CD8-positive, alpha-beta memory T cell (primary cell): ENCODE data around the gene PCDHB14. TPM values are rescaled to one million over a fixed set of nuclear protein-coding genes. Genes with fewer than 3 reads are reported as not detected.
"Not testable (repeated sequence)": the region's sequence is repeated elsewhere in the genome, so short reads cannot be mapped to it uniquely, and the experiment has no call there.

Experiments
- CTCF ChIA-PET: fragments of 350-600 bp; sonication (Branson Sonifier 250); formaldehyde crosslinking; loops from one replicate; lab custom pipeline; 2021; ENCODE audit warnings: antibody characterized with exemption; lab: Charles Lee
- POLR2A ChIA-PET: fragments of 350-600 bp; sonication (Branson Sonifier 250); formaldehyde crosslinking; loops from one replicate; lab custom pipeline; 2021; ENCODE audit warnings: antibody characterized with exemption; lab: Charles Lee
- DNase-seq, 5 donors: peaks; one replicate each; pipeline versions ENCODE4 v3.0.0 to v3.0.0-alpha.2; 2020 to 2022; ENCODE audit warnings: mixed read lengths in 1 of 5
- H3K27ac ChIP-seq: one replicate; pipeline ENCODE4 v1.7.0; 2013; ENCODE audit warnings: low read depth, mild to moderate bottlenecking, low read length, moderate library complexity
- H3K27me3 ChIP-seq: 2 replicates; pipeline ENCODE4 v1.7.0; 2013; ENCODE audit warnings: low read length, mild to moderate bottlenecking; ENCODE audit not compliant: insufficient read depth, poor library complexity, severe bottlenecking
- H3K36me3 ChIP-seq: 2 replicates; pipeline ENCODE4 v1.7.0; 2013; ENCODE audit warnings: mild to moderate bottlenecking, low read length, moderate library complexity; ENCODE audit not compliant: insufficient read depth
- H3K4me1 ChIP-seq: 2 replicates; pipeline ENCODE4 v1.7.0; 2013; ENCODE audit warnings: mild to moderate bottlenecking, low read length, moderate library complexity; ENCODE audit not compliant: insufficient read depth
- H3K4me3 ChIP-seq: 2 replicates; pipeline ENCODE4 v1.7.0; 2013; ENCODE audit warnings: mild to moderate bottlenecking, low read length
- H3K9me3 ChIP-seq: 2 replicates; pipeline ENCODE4 v1.7.0; 2013; ENCODE audit warnings: mild to moderate bottlenecking, low read length
- H3K27ac Mint-ChIP-seq, 8 donors: one replicate each; pipeline ENCODE4 v1.8.0; 2020 to 2021; ENCODE audit warnings: mixed read lengths in 8 of 8, mild to moderate bottlenecking in 6 of 8, inconsistent platforms in 3 of 8, moderate library complexity in 3 of 8
- H3K27me3 Mint-ChIP-seq, 2 donors: one replicate each; pipeline ENCODE4 v1.8.0; 2020 to 2021; ENCODE audit warnings: mixed read lengths in 2 of 2, mild to moderate bottlenecking in 1 of 2, moderate library complexity in 1 of 2
- H3K36me3 Mint-ChIP-seq, 3 donors: one replicate each; pipeline ENCODE4 v1.8.0; 2020 to 2021; ENCODE audit warnings: mixed read lengths in 3 of 3, inconsistent platforms in 1 of 3, mild to moderate bottlenecking in 1 of 3
- H3K4me1 Mint-ChIP-seq, 3 donors: one replicate each; pipeline ENCODE4 v1.8.0; 2020 to 2021; ENCODE audit warnings: mixed read lengths in 3 of 3, inconsistent platforms in 1 of 3, mild to moderate bottlenecking in 1 of 3
- H3K4me3 Mint-ChIP-seq, 7 donors: one replicate each; pipeline ENCODE4 v1.8.0; 2020 to 2021; ENCODE audit warnings: mixed read lengths in 7 of 7, mild to moderate bottlenecking in 6 of 7, moderate library complexity in 4 of 7, inconsistent platforms in 2 of 7
- H3K9me3 Mint-ChIP-seq, 5 donors: one replicate each; pipeline ENCODE4 v1.8.0; 2020 to 2022; ENCODE audit warnings: mixed read lengths in 5 of 5, mild to moderate bottlenecking in 3 of 5, moderate library complexity in 2 of 5, inconsistent platforms in 1 of 5
- polyA plus RNA-seq: library from polyadenylated mRNA; unstranded; fragments of 300-500 nt; fragmentation: Illumina TruSeq; gene quantifications from one replicate; pipeline ENCODE4 v1.2.3, GENCODE V29; 2021
- total RNA-seq, 2 experiments: library from RNA; stranded (reverse); gene quantifications; one replicate each; pipeline ENCODE4 v1.2.3, GENCODE V29; 2021

PCDHB14 gene
- under 1 TPM in 1 of 2 experiments, not detected in 1; 0.09 TPM for total RNA-seq
- not detected for polyA plus RNA-seq

DNA sequence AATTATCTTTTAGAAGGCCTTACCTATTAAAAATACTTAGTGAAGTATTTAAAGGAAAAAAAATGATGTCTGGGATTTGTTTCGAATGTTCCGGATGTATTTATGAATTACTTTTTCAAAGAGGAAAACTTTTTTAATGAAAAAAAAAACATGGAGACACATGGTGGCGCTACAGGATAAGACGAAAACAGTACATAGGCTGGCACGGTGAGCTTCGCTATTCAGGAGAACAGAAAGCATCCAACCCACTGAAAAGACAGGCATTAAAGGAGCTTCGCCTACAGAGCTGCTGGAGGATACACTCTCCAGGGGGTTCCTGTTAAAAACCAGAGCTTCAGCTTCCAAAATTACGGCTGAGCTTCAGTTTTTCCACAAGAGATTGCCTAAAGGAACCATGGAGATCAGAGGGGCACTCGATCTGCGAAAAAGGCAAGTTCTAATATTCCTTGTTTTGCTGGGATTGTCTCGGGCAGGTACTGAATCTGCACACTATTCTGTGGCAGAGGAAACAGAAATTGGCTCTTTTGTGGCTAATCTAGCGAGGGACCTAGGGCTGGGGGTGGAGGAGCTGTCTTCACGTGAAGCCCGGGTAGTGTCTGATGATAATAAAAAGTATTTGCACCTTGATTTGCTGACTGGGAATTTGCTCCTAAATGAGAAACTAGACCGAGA lies at the start of gene PCDHB14:
Gene PCDHB14 (plus strand): TSS at position 232 of the 672 bp plus-strand sequence. CDS start 163 bp downstream, at position 395.
- Mint-ChIP-seq H3K9me3 (peaks cover 10 to 49% (median 25%) of the 10 kb centered on the region in 5 donors), H3K27me3 (peaks cover 33 to 73% of the 10 kb centered on the region in 2 donors), H3K4me3 (peak within 1 kb of the TSS in 5 of 7 donors; percentile 1 to 64 (median 46)), H3K36me3 (no peaks in the 10 kb centered on the region), H3K27ac (peak within 1 kb of the TSS in 1 of 8 donors; percentile 31), H3K4me1 (peaks cover 5 to 11% (median 8%) of the 10 kb centered on the region in 3 donors)
- Histone ChIP-seq H3K36me3 (no peaks in the 10 kb centered on the region), H3K4me1 (no peaks in the 10 kb centered on the region), H3K27me3 (peaks cover 7% of the 10 kb centered on the region), H3K9me3 (no peaks in the 10 kb centered on the region), H3K4me3 (no peak within 1 kb of the TSS), H3K27ac (no peak within 1 kb of the TSS)
- POLR2A ChIA-PET, result no interaction called here
- no peak for DNase-seq
- CTCF ChIA-PET, result interaction anchor here (1.4 to 2.1 kb wide), 3 partner anchors 11 to 341 kb away, joined by 4 to 9 read pairs (median 5); no protein-coding TSS in a partner anchor

DNA sequence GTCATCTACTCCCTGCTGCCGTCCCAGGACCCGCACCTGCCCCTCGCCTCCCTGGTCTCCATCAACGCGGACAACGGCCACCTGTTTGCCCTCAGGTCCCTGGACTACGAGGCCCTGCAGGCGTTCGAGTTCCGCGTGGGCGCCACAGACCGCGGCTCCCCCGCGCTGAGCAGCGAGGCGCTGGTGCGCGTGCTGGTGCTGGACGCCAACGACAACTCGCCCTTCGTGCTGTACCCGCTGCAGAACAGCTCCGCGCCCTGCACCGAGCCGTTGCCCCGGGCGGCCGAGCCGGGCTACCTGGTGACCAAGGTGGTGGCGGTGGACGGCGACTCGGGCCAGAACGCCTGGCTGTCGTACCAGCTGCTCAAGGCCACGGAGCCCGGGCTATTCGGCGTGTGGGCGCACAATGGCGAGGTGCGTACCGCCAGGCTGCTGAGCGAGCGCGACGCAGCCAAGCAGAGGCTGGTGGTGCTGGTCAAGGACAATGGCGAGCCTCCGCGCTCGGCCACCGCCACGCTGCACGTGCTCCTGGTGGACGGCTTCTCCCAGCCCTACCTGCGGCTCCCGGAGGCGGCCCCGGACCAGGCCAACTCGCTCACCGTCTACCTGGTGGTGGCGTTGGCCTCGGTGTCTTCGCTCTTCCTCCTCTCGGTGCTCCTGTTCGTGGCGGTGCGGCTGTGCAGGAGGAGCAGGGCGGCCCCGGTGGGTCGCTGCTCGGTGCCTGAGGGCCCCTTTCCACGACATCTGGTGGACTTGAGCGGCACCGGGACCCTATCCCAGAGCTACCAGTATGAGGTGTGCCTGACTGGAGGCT lies 48.6 kb upstream of the PCDHB14 start:
- POLR2A ChIA-PET, H3K4me3 ChIP-seq, H3K27me3 ChIP-seq, H3K27ac Mint-ChIP-seq, H3K4me1 ChIP-seq, H3K36me3 Mint-ChIP-seq, CTCF ChIA-PET, H3K36me3 ChIP-seq, H3K27ac ChIP-seq, H3K4me3 Mint-ChIP-seq, H3K9me3 ChIP-seq, H3K4me1 Mint-ChIP-seq: not testable (repeated sequence)
- H3K9me3 Mint-ChIP-seq, result peaks cover 5 to 14% (median 7%) of the 10 kb centered on the region in 5 donors
- DNase-seq, result peak in 1 of 5 donors; percentile 51
- peaks cover 6 to 16% of the 10 kb centered on the region in 2 donors for H3K27me3 Mint-ChIP-seq

DNA sequence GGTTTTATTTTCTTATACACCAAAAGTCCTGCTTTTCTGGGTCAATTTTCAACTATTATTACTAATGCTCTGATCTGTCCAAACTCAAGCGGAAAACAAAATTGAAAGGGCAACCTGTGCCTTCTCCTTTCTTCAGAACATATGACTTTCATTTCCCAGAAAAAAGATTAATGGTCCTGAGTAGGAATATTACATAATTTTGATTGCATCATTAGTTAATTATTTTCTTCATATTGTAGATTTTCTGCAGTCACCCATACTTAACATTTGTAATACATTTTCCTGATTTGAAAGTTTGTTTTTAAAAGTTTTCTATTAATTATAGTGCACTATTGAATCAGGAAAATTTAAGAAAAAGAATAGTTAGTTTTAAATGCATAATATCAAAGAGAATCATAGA lies 47.2 kb upstream of the PCDHB14 start:
- Mint-ChIP-seq H3K9me3 (peaks cover 5 to 17% (median 7%) of the 10 kb centered on the region in 5 donors), H3K27ac (no peak overlapping the region), H3K27me3 (peaks cover 6 to 15% of the 10 kb centered on the region in 2 donors), H3K36me3 (no peaks in the 10 kb centered on the region), H3K4me1 (peaks cover 5 to 6% (median 5%) of the 10 kb centered on the region in 3 donors), H3K4me3 (no peak overlapping the region)
- Histone ChIP-seq H3K27me3 (no peaks in the 10 kb centered on the region), H3K9me3 (no peaks in the 10 kb centered on the region), H3K4me3 (no peak overlapping the region), H3K4me1 (no peaks in the 10 kb centered on the region), H3K27ac (no peak overlapping the region), H3K36me3 (no peaks in the 10 kb centered on the region)
- CTCF ChIA-PET, result no interaction called here
- POLR2A ChIA-PET, result no interaction called here
- no peak for DNase-seq

DNA sequence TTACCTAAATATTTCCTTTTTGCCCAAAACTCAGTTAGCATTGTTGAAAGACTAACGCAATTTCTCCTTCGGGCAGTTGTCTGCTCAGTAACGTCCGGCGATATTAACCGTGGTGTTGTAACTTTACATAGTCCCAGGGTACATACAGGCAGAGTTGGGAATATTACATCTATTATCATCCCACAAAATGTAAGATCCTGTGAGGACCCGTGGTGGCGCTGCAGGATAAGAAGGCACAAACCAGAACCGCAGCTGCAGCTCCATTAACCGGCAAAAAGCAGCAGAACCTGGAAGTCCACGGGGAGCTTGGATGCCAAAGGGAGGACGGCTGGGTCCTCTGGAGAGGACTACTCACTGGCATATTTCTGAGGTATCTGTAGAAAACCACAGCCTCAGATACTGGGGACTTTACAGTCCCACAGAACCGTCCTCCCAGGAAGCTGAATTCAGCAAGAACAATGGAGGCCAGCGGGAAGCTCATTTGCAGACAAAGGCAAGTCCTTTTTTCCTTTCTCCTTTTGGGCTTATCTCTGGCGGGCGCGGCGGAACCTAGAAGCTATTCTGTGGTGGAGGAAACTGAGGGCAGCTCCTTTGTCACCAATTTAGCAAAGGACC lies 45.5 kb upstream of the PCDHB14 start, which contains the start of gene PCDHB8:
Gene PCDHB8 (plus strand): TSS at position 214 of the 615 bp plus-strand sequence. CDS start 245 bp downstream, at position 459.
- H3K4me3 Mint-ChIP-seq, H3K27ac Mint-ChIP-seq, H3K27me3 ChIP-seq, H3K27ac ChIP-seq, H3K9me3 ChIP-seq, H3K36me3 ChIP-seq, DNase-seq, H3K4me3 ChIP-seq, H3K4me1 ChIP-seq, H3K4me1 Mint-ChIP-seq, H3K36me3 Mint-ChIP-seq, POLR2A ChIA-PET: not testable (repeated sequence)
- CTCF ChIA-PET, result interaction anchor here (0.9 to 1.5 kb wide), 2 partner anchors 9 to 10 kb away, joined by 3 read pairs; no protein-coding TSS in a partner anchor
- H3K9me3 Mint-ChIP-seq, result peaks cover 3 to 16% (median 13%) of the 10 kb centered on the region in 5 donors
- peaks cover 14 to 26% of the 10 kb centered on the region in 2 donors for H3K27me3 Mint-ChIP-seq

DNA sequence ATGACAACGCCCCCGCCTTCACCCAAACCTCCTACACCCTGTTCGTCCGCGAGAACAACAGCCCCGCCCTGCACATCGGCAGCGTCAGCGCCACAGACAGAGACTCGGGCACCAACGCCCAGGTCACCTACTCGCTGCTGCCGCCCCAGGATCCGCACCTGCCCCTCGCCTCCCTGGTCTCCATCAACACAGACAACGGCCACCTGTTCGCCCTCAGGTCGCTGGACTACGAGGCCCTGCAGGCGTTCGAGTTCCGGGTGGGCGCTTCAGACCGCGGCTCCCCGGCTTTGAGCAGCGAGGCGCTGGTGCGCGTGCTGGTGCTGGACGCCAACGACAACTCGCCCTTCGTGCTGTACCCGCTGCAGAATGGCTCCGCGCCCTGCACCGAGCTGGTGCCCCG lies 43.8 kb upstream of the PCDHB14 start:
- H3K27me3 ChIP-seq, CTCF ChIA-PET, H3K4me3 Mint-ChIP-seq, POLR2A ChIA-PET, H3K36me3 Mint-ChIP-seq, H3K36me3 ChIP-seq, H3K9me3 ChIP-seq, H3K27ac Mint-ChIP-seq, DNase-seq, H3K4me1 ChIP-seq, H3K4me3 ChIP-seq, H3K4me1 Mint-ChIP-seq, H3K27ac ChIP-seq: not testable (repeated sequence)
- H3K27me3 Mint-ChIP-seq, result peaks cover 18 to 33% of the 10 kb centered on the region in 2 donors
- peaks cover 7 to 18% (median 11%) of the 10 kb centered on the region in 5 donors for H3K9me3 Mint-ChIP-seq

DNA sequence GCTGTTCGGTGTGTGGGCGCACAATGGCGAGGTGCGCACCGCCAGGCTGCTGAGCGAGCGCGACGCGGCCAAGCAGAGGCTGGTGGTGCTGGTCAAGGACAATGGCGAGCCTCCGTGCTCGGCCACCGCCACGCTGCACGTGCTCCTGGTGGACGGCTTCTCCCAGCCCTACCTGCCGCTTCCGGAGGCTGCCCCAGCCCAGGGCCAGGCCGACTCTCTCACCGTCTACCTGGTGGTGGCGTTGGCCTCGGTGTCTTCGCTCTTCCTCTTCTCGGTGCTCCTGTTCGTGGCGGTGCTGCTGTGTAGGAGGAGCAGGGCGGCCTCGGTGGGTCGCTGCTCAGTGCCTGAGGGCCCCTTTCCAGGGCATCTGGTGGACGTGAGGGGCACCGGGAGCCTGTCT lies 43.3 kb upstream of the PCDHB14 start:
- POLR2A ChIA-PET, H3K27ac ChIP-seq, H3K4me3 Mint-ChIP-seq: not testable (repeated sequence)

DNA sequence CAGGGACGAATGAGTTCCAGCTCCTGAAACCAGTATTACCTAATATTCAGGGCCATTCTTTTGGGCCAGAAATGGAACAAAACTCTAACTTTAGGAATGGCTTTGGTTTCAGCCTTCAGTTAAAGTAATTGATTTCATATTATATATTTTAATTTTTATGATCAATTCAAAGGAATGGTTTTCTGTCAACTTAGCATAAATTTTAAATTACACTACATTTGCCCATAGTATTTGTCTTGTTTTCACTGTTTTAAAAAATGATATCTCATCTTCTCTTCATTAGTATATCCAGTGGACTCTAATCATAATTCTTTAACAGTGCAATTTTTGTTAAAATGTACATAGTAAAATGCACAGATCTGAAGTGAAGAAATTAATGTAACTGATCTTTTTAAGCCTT lies 42.8 kb upstream of the PCDHB14 start:
- H3K4me1 ChIP-seq, result no peaks in the 10 kb centered on the region
- Mint-ChIP-seq H3K27me3 (peaks cover 26 to 41% of the 10 kb centered on the region in 2 donors), H3K4me3 (no peak overlapping the region), H3K9me3 (peaks cover 4 to 21% (median 17%) of the 10 kb centered on the region in 5 donors), H3K36me3 (no peaks in the 10 kb centered on the region), H3K27ac (no peak overlapping the region), H3K4me1 (peaks cover 0 to 1% (median 0%) of the 10 kb centered on the region in 3 donors)
- no peaks in the 10 kb centered on the region for H3K9me3 ChIP-seq
- no peaks in the 10 kb centered on the region for H3K27me3 ChIP-seq
- no peak overlapping the region for H3K27ac ChIP-seq
- no peak for DNase-seq
- no peaks in the 10 kb centered on the region for H3K36me3 ChIP-seq
- CTCF ChIA-PET, result no interaction called here
- POLR2A ChIA-PET, result no interaction called here
- no peak overlapping the region for H3K4me3 ChIP-seq

More for the DNA sequence above, 43.3 kb upstream of the PCDHB14 start:
- H3K4me3 ChIP-seq, CTCF ChIA-PET, H3K4me1 Mint-ChIP-seq, H3K27ac Mint-ChIP-seq, H3K36me3 ChIP-seq, DNase-seq, H3K36me3 Mint-ChIP-seq, H3K27me3 ChIP-seq, H3K9me3 ChIP-seq, H3K4me1 ChIP-seq: not testable (repeated sequence)
- H3K27me3 Mint-ChIP-seq, result peaks cover 23 to 38% of the 10 kb centered on the region in 2 donors
- H3K9me3 Mint-ChIP-seq, result peaks cover 7 to 20% (median 14%) of the 10 kb centered on the region in 5 donors
